NOMO-1 treated with DMSO at 0.1 percent for 48 hours (cell line): ENCODE measurements around the gene JAKMIP2.
A peak's percentile ranks its signal among the peaks of the same experiment; 100 is the strongest.
"Not testable (repeated sequence)": the region's sequence is repeated elsewhere in the genome, so short reads cannot be mapped to it uniquely, and the experiment has no call there.

ENCODE experiments used
- DNase-seq: peaks from one replicate; lab custom pipeline; 2025; ENCODE audit not compliant: unreplicated experiment; lab: John Stamatoyannopoulos, UW

Gene JAKMIP2

DNA sequence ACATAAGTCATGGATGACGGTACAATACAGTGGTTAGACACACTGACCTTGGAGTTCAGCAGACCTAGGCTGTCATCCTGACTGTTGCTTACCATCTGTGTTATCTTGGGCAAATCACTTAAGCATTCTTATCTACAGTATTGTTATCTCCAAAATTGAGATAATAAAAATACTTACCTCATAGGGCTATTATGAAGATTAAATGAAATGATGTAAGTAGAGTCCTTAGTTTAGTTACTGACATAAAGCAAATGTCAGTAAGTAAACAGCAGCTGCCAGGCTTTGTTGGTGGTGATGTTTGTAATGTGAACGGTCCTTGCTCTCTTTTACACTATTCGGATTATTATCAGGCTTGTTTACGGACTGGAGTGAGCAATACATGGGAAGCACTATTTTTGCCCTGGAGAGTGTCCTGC lies 165.3 kb downstream of the JAKMIP2 start:
- DNase-seq: no peak

DNA sequence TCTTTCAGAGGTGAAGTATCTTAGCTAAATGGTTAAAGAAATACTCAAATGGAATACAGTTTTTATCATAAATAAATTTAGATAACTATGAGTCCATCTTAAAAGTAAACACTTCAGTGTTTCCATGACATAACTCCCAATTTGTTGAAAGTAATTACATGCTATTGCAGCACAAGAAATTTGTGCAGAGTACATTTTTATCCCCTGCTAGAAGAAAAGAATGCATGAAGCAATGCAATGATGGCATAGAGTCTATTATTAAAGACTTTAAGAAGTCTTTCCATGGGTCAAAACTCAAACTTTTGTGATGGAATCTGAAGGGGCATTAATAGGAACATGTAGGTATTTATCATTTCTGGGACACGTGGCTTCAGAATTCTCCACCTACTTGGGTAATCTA lies 166.1 kb downstream of the JAKMIP2 start:
- DNase-seq: no peak

GRCh38 chr5:147613359-147613758 lies 169.2 kb downstream of the JAKMIP2 start:
- no peak for DNase-seq

DNA sequence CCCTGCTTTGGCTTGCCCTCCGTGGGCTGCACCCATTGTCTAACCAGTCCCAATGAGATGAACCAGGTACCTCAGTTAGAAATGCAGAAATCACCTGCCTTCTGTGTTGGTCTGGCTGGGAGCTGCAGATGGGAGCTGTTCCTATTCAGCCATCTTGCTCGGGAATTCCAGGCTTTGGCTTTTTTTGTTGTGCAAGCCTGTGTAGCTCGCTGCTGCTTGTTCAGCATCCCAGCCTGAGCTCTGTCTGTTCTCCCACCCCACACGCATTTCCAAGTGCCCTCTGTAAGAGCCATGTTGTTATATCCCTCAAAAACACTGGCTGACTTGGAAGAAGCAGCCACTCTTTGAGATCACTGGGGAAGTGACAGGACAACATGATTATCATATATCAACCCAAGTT lies 171.0 kb downstream of the JAKMIP2 start:
- DNase-seq: no peak

- DNase-seq: no peak
Observed at GRCh38 chr5:147610798-147611197, 171.7 kb downstream of the JAKMIP2 start.

GRCh38 chr5:147601652-147602051 lies 180.9 kb downstream of the JAKMIP2 start:
- DNase-seq: no peak

- no peak for DNase-seq
Observed at GRCh38 chr5:147591120-147591519, 191.4 kb downstream of the JAKMIP2 start.

GRCh38 chr5:147590096-147590495 lies 192.4 kb downstream of the JAKMIP2 start:
- no peak for DNase-seq

- DNase-seq: no peak
Observed at GRCh38 chr5:147586832-147587231, 195.7 kb downstream of the JAKMIP2 start.

DNA sequence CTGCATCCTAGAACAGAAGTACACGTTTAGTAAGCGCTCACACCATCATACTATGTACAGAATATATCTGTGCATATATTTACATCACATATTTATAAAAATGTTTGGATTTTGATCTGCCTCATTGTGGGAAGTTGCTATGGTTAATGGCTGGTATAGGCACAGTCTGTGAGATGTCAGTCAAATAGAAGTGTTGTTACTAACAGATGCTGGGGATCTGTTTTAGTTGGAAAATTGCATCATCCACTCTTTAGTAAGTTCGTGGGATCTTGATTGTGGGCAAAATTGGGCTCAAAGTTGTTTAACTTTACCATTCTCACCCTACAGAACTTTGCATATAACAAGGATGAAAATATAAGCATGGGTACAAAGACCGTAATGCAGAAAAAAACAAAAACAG lies 196.3 kb downstream of the JAKMIP2 start:
- no peak for DNase-seq

GRCh38 chr5:147582272-147582671 lies 200.3 kb downstream of the JAKMIP2 start:
- not testable (repeated sequence) for DNase-seq

DNA sequence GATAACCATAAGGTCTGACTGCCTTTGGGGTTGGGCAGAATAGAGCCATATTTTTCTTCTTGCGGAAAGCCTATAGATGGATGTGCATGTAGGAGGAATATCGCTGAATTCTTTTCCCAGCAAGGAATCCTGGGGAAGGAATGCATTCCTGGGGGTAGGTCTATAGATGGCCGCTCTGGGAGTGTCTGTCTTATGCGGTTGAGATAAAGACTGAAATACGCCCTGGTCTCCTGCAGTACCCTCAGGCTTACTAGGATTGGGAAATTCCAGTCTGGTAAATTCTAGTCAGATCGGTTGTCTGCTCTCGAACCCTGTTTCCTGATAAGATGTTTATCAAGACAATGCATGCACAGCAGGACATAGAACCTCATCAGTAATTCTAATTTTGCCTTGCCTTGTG lies 202.1 kb downstream of the JAKMIP2 start:
- not testable (repeated sequence) for DNase-seq

GRCh38 chr5:147578228-147579024 lies 204.1 kb downstream of the JAKMIP2 start:
- DNase-seq: peak; percentile 24

GRCh38 chr5:147576646-147577535 lies 205.6 kb downstream of the JAKMIP2 start:
- DNase-seq: peak; percentile 17

DNA sequence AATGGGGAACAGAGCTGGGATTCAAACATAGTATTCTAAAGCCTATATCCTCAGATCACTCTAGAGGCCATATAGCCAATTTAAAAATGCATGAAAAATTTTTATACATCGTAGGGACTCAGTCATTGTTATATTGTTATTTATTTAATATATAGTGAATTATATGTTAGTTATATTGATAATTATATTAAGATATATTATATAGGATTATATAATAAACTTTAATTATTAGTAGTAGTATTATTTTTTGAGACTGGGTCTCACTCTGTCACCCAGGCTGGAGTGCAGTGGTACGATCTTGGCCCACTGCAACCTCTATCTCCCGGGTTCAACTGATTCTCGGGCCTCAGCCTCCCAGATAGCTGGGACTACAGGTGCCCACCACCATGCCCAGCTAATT lies 206.9 kb downstream of the JAKMIP2 start:
- no peak for DNase-seq

GRCh38 chr5:147573211-147573610 lies 209.3 kb downstream of the JAKMIP2 start:
- DNase-seq: no peak

- no peak for DNase-seq
Observed at GRCh38 chr5:147568710-147569406, 213.7 kb downstream of the JAKMIP2 start.

- no peak for DNase-seq
Observed at GRCh38 chr5:147567917-147568598, 214.5 kb downstream of the JAKMIP2 start.

DNA sequence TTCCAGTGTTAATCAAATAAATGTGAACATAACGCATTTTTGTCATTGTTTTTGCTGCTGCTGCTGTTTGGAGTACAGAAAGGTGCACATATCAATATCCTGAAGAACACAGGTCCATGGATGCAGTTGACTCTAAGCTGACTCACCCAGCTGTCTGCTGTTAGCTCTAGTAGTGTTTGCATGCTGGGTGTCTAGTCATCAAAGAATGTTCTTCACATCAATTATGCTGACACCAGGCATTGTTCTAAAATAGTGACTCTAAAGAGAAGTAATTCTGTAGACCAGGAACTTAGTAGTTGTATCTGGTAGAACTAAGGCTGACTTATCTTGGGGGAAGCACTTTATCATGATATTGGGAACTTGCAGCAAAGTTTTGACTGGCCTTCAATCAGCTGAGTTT lies 217.0 kb downstream of the JAKMIP2 start:
- no peak for DNase-seq

GRCh38 chr5:147564124-147564486 lies 218.4 kb downstream of the JAKMIP2 start:
- no peak for DNase-seq
